AG04449 (cell line): ENCODE measurements around the gene SPINK7.
A peak's percentile ranks its signal among the peaks of the same experiment; 100 is the strongest.
"Not testable (repeated sequence)": the region's sequence is repeated elsewhere in the genome, so short reads cannot be mapped to it uniquely, and the experiment has no call there.

Experiments
- CTCF ChIA-PET: fragments of 350-600 bp; formaldehyde crosslinking; extraction: SDS; loops from one replicate; lab custom pipeline; 2021; ENCODE audit warnings: antibody characterized with exemption; lab: Yijun Ruan, JAX
- POLR2A ChIA-PET: fragments of 400-600, 350-600 bp; formaldehyde crosslinking; extraction: SDS; loops from one replicate; lab custom pipeline; 2020; ENCODE audit warnings: antibody characterized with exemption, inconsistent platforms; lab: Yijun Ruan, JAX
- DNase-seq: peaks from one replicate; pipeline ENCODE4 v3.0.0-alpha.2; 2010; ENCODE audit warnings: low read depth, low spot score
- H3K4me3 ChIP-seq: 2 replicates; pipeline ENCODE4 v1.5.1; 2011; ENCODE audit warnings: low read depth, mild to moderate bottlenecking, control low read depth, low read length
- TF ChIP-seq, protein P1 (sequence below): IDR thresholded peaks from one replicate; pipeline ENCODE4 v1.5.1; 2011; ENCODE audit warnings: mild to moderate bottlenecking, moderate library complexity, low read length, control low read depth, inconsistent platforms; ENCODE audit not compliant: insufficient read depth; ENCODE audit errors: missing control alignments

SPINK7 gene

GRCh38 chr5:148312153-148312552 is at the start of gene SPINK7:
SPINK7 (plus strand) TSS chr5:148312423; CDS start chr5:148312484, 61 bp downstream.
- CTCF ChIA-PET: no interaction called here
- TF ChIP-seq, protein P1, sequence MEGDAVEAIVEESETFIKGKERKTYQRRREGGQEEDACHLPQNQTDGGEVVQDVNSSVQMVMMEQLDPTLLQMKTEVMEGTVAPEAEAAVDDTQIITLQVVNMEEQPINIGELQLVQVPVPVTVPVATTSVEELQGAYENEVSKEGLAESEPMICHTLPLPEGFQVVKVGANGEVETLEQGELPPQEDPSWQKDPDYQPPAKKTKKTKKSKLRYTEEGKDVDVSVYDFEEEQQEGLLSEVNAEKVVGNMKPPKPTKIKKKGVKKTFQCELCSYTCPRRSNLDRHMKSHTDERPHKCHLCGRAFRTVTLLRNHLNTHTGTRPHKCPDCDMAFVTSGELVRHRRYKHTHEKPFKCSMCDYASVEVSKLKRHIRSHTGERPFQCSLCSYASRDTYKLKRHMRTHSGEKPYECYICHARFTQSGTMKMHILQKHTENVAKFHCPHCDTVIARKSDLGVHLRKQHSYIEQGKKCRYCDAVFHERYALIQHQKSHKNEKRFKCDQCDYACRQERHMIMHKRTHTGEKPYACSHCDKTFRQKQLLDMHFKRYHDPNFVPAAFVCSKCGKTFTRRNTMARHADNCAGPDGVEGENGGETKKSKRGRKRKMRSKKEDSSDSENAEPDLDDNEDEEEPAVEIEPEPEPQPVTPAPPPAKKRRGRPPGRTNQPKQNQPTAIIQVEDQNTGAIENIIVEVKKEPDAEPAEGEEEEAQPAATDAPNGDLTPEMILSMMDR: no peak
- POLR2A ChIA-PET: no interaction called here
- no peak within 1 kb of the TSS for H3K4me3 ChIP-seq
- DNase-seq: no peak

- H3K4me3 ChIP-seq: no peak overlapping the region
- ChIA-PET CTCF (no interaction called here), POLR2A (no interaction called here)
- DNase-seq: no peak
- TF ChIP-seq, protein P1: no peak
Observed at GRCh38 chr5:148267962-148268361, 44.3 kb upstream of the SPINK7 start.

DNA sequence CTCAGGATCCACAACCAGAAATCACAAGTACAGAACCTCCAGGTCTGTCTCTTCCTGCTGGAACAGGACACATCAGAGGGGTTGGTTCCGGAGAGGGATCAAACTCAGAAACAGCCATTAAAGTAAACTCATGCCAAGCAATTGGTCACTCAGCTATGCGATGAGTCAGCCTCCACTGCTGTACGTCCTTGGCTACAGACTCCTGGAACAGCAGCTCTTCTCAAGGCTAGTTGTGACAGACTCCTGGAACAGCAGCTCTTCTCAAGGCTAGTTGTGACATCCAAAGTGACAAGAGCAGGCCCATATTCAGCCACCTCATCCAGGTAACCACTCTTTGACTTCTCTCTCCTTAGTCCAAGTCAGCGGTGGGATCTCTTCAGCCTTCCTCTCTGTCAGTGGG is 43.7 kb upstream of the SPINK7 start, which contains the start of gene SPINK13:
Gene SPINK13, plus strand, starts transcription at position 229 of the 400 bp plus-strand sequence. CDS start 1,279 bp downstream, outside the sequence.
- TF ChIP-seq, protein P1: no peak
- peak; percentile 7 for DNase-seq
- H3K4me3 ChIP-seq: no peak within 1 kb of the TSS
- ChIA-PET POLR2A (no interaction called here), CTCF (no interaction called here)

GRCh38 chr5:148275129-148275528 is 37.1 kb upstream of the SPINK7 start:
- DNase-seq, H3K4me3 ChIP-seq, POLR2A ChIA-PET, CTCF ChIA-PET: not testable (repeated sequence)

- H3K4me3 ChIP-seq, DNase-seq, POLR2A ChIA-PET, CTCF ChIA-PET: not testable (repeated sequence)
Observed at GRCh38 chr5:148280893-148281292, 31.3 kb upstream of the SPINK7 start.

DNA sequence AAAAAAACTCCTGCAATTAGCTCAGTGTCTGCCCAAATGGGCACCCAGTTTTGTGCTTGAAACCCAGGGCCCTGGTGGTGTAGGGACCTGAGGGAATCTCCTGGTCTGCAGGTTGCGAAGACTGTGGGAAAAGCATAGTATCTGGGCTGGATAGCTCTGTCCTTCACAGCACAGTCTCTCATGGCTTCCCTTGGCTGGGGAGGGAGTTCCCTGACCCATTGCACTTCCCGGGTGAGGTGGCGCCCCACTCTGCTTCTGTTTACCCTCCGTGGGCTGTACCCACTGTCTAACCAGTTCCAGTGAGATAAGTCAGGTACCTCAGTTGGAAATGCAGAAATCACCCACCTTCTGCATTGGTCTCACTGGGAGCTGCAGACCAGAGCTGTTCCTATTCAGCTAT is 30.9 kb upstream of the SPINK7 start:
- DNase-seq, CTCF ChIA-PET, POLR2A ChIA-PET, H3K4me3 ChIP-seq: not testable (repeated sequence)

- TF ChIP-seq, protein P1: peak; percentile 38
- no peak overlapping the region for H3K4me3 ChIP-seq
- ChIA-PET CTCF (interaction anchor here (1.4 to 2.8 kb wide), 3 partner anchors 10 to 440 kb away, joined by 3 to 18 read pairs (median 7); no protein-coding TSS in a partner anchor), POLR2A (no interaction called here)
- no peak for DNase-seq
Observed at GRCh38 chr5:148290271-148291195, 21.7 kb upstream of the SPINK7 start.

- CTCF ChIA-PET: interaction anchor here (0.7 to 1.8 kb wide), 2 partner anchors 77 to 433 kb away, joined by 3 to 5 read pairs; no protein-coding TSS in a partner anchor
Observed at GRCh38 chr5:148297731-148298130, 14.5 kb upstream of the SPINK7 start.

More at GRCh38 chr5:148297731-148298130, 14.5 kb upstream of the SPINK7 start:
- TF ChIP-seq, protein P1: no peak
- no peak overlapping the region for H3K4me3 ChIP-seq
- DNase-seq: no peak
- POLR2A ChIA-PET: no interaction called here
